ENCODE measurements around the gene THEM4. TPM values are rescaled to one million over a fixed set of nuclear protein-coding genes. Genes with fewer than 3 reads are reported as not detected.

Gene THEM4
- total RNA-seq, 1 experiment from 2014 or later, result 1.2 TPM

- ChIA-PET POLR2A (ENCODE audit: low non-redundant PET) (no interaction called here), CTCF (no interaction called here)
- intact Hi-C loops (cut with micrococcal nuclease; ENCODE audit: unreplicated experiment), result no loop called here
Observed at GRCh38 chr1:151953409-151954094, 44.2 kb upstream of the THEM4 start.

GRCh38 chr1:151952811-151953210 lies 43.5 kb upstream of the THEM4 start:
- DNase-seq (ENCODE audit: low spot score), result no peak
- no peak overlapping the region for H3K4me3 ChIP-seq (ENCODE audit: low read depth, low read length, poor library complexity, severe bottlenecking)
- H3K36me3 ChIP-seq (ENCODE audit: insufficient read depth, low read length, poor library complexity, severe bottlenecking), result no peaks in the 10 kb centered on the region
- intact Hi-C loops (cut with micrococcal nuclease; ENCODE audit: unreplicated experiment), result no loop called here
- TF ChIP-seq EZH2 (IDR thresholded peaks at IDR 0.05; ENCODE audit: borderline replicate concordance, low read depth, low read length, poor library complexity, severe bottlenecking) (no peak), CTCF (conservative IDR thresholded peaks at IDR 0.05; ENCODE audit: low read depth, low read length) (no peak)
- no TSS peak for BruUV-seq (replicated peaks)
- no peaks in the 10 kb centered on the region for H3K4me1 ChIP-seq (ENCODE audit: insufficient read depth, low read length, poor library complexity, severe bottlenecking)
- POLR2A ChIA-PET (ENCODE audit: low non-redundant PET), result no interaction called here
- CTCF ChIA-PET, result no interaction called here
- peaks cover 10% of the 10 kb centered on the region for H3K27me3 ChIP-seq (replicated peaks; ENCODE audit: insufficient read depth, low read depth, low read length, poor library complexity)
- no peaks in the 10 kb centered on the region for H3K9me3 ChIP-seq (ENCODE audit: low read depth, low read length, poor library complexity, severe bottlenecking)
- H3K27ac ChIP-seq (ENCODE audit: low read depth, low read length, poor library complexity, severe bottlenecking), result no peak overlapping the region

More at GRCh38 chr1:151953409-151954094, 44.2 kb upstream of the THEM4 start:
- TF ChIP-seq EZH2 (IDR thresholded peaks at IDR 0.05; ENCODE audit: borderline replicate concordance, low read depth, low read length, poor library complexity, severe bottlenecking), result no peak
- no peak for TF ChIP-seq CTCF (conservative IDR thresholded peaks at IDR 0.05; ENCODE audit: low read depth, low read length)
- Histone ChIP-seq H3K4me3 (ENCODE audit: low read depth, low read length, poor library complexity, severe bottlenecking) (no peak overlapping the region), H3K27ac (ENCODE audit: low read depth, low read length, poor library complexity, severe bottlenecking) (no peak overlapping the region), H3K9me3 (ENCODE audit: low read depth, low read length, poor library complexity, severe bottlenecking) (no peaks in the 10 kb centered on the region), H3K36me3 (ENCODE audit: insufficient read depth, low read length, poor library complexity, severe bottlenecking) (no peaks in the 10 kb centered on the region), H3K4me1 (ENCODE audit: insufficient read depth, low read length, poor library complexity, severe bottlenecking) (no peaks in the 10 kb centered on the region), H3K27me3 (replicated peaks; ENCODE audit: insufficient read depth, low read depth, low read length, poor library complexity) (peaks cover 10% of the 10 kb centered on the region)
- no peak for DNase-seq (ENCODE audit: low spot score)
- BruUV-seq (replicated peaks), result no TSS peak

GRCh38 chr1:151949371-151950193 lies 40.3 kb upstream of the THEM4 start:
- no peak for DNase-seq (ENCODE audit: low spot score)
- ChIA-PET CTCF (no interaction called here), POLR2A (ENCODE audit: low non-redundant PET) (no interaction called here)
- Histone ChIP-seq H3K27me3 (replicated peaks; ENCODE audit: insufficient read depth, low read depth, low read length, poor library complexity) (peaks cover 10% of the 10 kb centered on the region), H3K27ac (ENCODE audit: low read depth, low read length, poor library complexity, severe bottlenecking) (no peak overlapping the region), H3K4me1 (ENCODE audit: insufficient read depth, low read length, poor library complexity, severe bottlenecking) (no peaks in the 10 kb centered on the region), H3K9me3 (ENCODE audit: low read depth, low read length, poor library complexity, severe bottlenecking) (no peaks in the 10 kb centered on the region), H3K4me3 (ENCODE audit: low read depth, low read length, poor library complexity, severe bottlenecking) (no peak overlapping the region), H3K36me3 (ENCODE audit: insufficient read depth, low read length, poor library complexity, severe bottlenecking) (no peaks in the 10 kb centered on the region)
- intact Hi-C loops (cut with micrococcal nuclease; ENCODE audit: unreplicated experiment), result no loop called here
- TF ChIP-seq CTCF (conservative IDR thresholded peaks at IDR 0.05; ENCODE audit: low read depth, low read length) (no peak), EZH2 (IDR thresholded peaks at IDR 0.05; ENCODE audit: borderline replicate concordance, low read depth, low read length, poor library complexity, severe bottlenecking) (no peak)
- no TSS peak for BruUV-seq (replicated peaks)

Measured in A673 (cell line).